ENCODE measurements around the gene ATG5.
A peak's percentile ranks its signal among the peaks of the same experiment; 100 is the strongest.

ATG5 gene

DNA sequence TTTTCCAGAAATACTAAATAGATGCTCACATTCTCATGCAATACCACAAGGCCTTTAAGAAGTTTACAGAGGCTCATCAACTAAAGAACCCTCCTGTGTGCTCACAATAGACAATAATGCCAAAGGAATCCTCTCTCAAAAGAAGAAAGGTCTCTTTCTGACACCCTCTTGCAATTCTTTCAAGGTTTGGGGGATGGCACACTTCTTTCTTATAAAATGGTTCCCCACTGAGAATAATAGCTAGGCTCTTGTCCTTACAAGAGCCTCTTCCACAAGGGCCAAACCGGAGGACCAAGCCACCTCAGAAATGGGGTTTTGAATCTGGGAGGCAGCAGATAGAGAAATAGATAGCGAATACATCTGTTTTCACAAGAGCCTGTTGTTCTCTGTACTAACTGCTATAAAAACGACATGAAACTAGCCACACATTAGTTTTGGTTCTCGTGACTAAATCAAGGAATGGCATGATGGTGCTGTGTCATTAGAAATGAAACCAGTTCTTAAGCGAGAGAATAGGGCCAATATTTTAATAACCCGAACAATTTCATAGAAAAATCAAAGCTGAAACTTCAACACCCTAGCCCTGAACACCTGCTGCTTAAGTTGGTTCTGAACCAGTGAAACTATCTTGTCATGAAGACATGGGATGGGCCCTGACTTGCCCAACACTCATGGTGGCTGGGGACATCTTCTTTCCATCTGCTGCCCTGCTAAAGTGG, 158.3 kb downstream of the ATG5 start:
- Histone ChIP-seq H3K36me3 (ENCODE audit: control insufficient read depth in 2 of 2, insufficient read depth in 1 of 2, low read length in 2 of 2) (no peaks in the 10 kb centered on the region), H3K4me1 (ENCODE audit: control insufficient read depth, insufficient read depth, low read length) (no peaks in the 10 kb centered on the region), H3K9me3 (ENCODE audit: control insufficient read depth, insufficient read depth, low read depth, low read length) (no peaks in the 10 kb centered on the region), H3K27ac (ENCODE audit: extremely low read depth, low read depth, low read length) (no peak overlapping the region), H3K4me3 (ENCODE audit: low read depth, low read length) (no peak overlapping the region)
- TF ChIP-seq ZNF416 (tag by site-specific recombination; IDR thresholded peaks at IDR 0.05) (no peak), ZNF549 (tag by site-specific recombination; IDR thresholded peaks at IDR 0.05) (no peak), ZBTB8A (tag by site-specific recombination; IDR thresholded peaks at IDR 0.05) (no peak), ZFP37 (tag by site-specific recombination; IDR thresholded peaks at IDR 0.05) (no peak), ZSCAN23 (tag by site-specific recombination; IDR thresholded peaks at IDR 0.05) (no peak), ZNF211 (tag by site-specific recombination; IDR thresholded peaks at IDR 0.05; ENCODE audit: low read depth) (no peak), ZNF37A (tag by site-specific recombination; IDR thresholded peaks at IDR 0.05) (no peak)
- TF ChIP-seq, protein P1, sequence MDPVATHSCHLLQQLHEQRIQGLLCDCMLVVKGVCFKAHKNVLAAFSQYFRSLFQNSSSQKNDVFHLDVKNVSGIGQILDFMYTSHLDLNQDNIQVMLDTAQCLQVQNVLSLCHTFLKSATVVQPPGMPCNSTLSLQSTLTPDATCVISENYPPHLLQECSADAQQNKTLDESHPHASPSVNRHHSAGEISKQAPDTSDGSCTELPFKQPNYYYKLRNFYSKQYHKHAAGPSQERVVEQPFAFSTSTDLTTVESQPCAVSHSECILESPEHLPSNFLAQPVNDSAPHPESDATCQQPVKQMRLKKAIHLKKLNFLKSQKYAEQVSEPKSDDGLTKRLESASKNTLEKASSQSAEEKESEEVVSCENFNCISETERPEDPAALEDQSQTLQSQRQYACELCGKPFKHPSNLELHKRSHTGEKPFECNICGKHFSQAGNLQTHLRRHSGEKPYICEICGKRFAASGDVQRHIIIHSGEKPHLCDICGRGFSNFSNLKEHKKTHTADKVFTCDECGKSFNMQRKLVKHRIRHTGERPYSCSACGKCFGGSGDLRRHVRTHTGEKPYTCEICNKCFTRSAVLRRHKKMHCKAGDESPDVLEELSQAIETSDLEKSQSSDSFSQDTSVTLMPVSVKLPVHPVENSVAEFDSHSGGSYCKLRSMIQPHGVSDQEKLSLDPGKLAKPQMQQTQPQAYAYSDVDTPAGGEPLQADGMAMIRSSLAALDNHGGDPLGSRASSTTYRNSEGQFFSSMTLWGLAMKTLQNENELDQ (tag by site-specific recombination; IDR thresholded peaks at IDR 0.05; ENCODE audit: low read depth), result no peak
- TF ChIP-seq, protein P2, sequence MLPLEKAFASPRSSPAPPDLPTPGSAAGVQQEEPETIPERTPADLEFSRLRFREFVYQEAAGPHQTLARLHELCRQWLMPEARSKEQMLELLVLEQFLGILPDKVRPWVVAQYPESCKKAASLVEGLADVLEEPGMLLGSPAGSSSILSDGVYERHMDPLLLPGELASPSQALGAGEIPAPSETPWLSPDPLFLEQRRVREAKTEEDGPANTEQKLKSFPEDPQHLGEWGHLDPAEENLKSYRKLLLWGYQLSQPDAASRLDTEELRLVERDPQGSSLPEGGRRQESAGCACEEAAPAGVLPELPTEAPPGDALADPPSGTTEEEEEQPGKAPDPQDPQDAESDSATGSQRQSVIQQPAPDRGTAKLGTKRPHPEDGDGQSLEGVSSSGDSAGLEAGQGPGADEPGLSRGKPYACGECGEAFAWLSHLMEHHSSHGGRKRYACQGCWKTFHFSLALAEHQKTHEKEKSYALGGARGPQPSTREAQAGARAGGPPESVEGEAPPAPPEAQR (tag by site-specific recombination; IDR thresholded peaks at IDR 0.05), result no peak
- POLR2A ChIA-PET, result interaction anchor here (0.7 kb wide), 1 partner anchor 156 kb away, joined by 3 read pairs; no protein-coding TSS in a partner anchor
- CTCF ChIA-PET, result no interaction called here

DNA sequence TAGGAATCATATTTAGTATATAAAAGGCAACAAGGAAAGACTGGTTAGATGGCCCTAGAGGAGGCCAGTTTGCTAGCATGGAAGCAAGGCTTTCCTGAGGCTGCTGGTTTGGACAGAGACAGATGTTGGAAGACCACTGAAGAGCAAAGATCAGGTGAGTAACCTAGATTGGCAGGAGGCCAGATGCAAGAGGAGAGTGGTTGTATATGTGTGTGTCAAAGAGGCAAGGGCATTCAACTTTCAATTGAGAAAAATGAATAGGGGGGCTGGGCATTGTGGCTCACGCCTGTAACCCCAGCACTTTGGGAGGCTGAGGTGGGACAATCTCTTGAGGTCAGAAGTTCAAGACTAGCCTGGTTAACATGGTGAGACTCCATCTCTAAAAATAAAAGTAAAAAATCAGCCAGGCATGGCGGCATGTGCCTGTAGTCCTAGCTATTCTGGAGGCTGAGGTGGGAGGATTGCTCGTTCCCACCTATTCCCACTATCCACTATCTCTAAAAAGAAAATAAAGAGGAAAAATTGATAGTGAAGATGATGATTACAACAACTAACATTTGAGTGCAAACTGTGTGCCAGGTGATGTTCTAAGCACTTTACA, 159.6 kb downstream of the ATG5 start:
- no peak overlapping the region for H3K4me3 ChIP-seq (ENCODE audit: low read depth, low read length)
- ChIA-PET POLR2A (no interaction called here), CTCF (no interaction called here)
- H3K36me3 ChIP-seq (ENCODE audit: control insufficient read depth in 2 of 2, insufficient read depth in 1 of 2, low read length in 2 of 2), result no peaks in the 10 kb centered on the region
- H3K27ac ChIP-seq (ENCODE audit: extremely low read depth, low read depth, low read length), result no peak overlapping the region
- TF ChIP-seq ZNF701 (tag by site-specific recombination; IDR thresholded peaks at IDR 0.05), result no peak
- no peaks in the 10 kb centered on the region for H3K4me1 ChIP-seq (ENCODE audit: control insufficient read depth, insufficient read depth, low read length)
- no peaks in the 10 kb centered on the region for H3K9me3 ChIP-seq (ENCODE audit: control insufficient read depth, insufficient read depth, low read depth, low read length)

DNA sequence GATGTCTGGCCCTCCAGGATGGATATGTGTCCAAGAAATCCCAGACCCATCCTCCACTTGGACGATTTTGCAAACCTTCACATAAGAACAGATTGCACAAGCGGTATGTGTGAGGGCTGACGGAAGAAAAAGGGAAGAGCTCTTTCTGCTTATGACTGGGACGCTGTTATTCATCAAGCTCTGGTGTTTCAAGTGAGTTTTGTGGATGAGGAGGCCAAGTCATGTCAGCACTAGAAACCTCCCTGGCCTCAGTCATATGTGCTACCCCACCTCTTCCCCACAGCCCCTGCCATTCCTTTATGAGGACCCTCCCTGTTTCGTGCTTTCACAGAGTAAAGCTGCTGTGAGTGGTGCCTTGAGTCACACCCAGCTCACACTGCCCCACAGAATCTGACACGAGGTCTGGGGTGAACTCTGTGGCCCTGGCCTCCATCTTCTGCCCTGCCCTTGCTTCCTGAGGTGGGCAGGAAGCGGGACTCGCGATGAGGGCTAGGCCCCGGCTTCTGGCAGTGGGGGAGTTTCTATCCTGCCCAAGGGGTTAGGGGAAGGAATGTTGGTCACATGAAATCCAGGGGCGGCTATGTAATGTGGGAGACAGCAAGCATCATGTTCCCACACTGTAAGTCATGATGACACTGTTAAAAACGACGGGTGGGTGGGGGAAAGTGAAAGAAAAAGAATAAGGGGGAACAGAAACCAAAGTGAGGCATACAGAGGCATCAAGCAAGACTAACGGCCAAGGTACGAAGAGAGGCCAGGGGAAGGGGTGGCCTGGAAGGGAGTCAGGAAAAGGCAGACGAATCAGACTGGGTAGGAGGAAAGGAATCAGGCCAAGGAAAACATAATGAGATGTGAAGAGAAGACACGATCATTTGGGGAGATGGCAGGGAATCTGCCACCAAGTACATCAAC, 161.3 kb downstream of the ATG5 start:
- no peaks in the 10 kb centered on the region for H3K9me3 ChIP-seq (ENCODE audit: control insufficient read depth, insufficient read depth, low read depth, low read length)
- CTCF ChIA-PET, result interaction anchor here (0.5 to 1.1 kb wide), 2 partner anchors 13 to 164 kb away, joined by 3 to 5 read pairs; no protein-coding TSS in a partner anchor
- H3K4me3 ChIP-seq (ENCODE audit: low read depth, low read length), result no peak overlapping the region
- POLR2A ChIA-PET, result no interaction called here
- TF ChIP-seq, protein P2 (tag by site-specific recombination; IDR thresholded peaks at IDR 0.05), result no peak
- TF ChIP-seq EGR2 (tag by site-specific recombination; IDR thresholded peaks at IDR 0.05; ENCODE audit: low read depth) (peak; percentile 65), ZFHX2 (tag by site-specific recombination; conservative IDR thresholded peaks at IDR 0.05) (peak; percentile 68)
- no peaks in the 10 kb centered on the region for H3K36me3 ChIP-seq (ENCODE audit: control insufficient read depth in 2 of 2, insufficient read depth in 1 of 2, low read length in 2 of 2)
- H3K4me1 ChIP-seq (ENCODE audit: control insufficient read depth, insufficient read depth, low read length), result no peaks in the 10 kb centered on the region
- H3K27ac ChIP-seq (ENCODE audit: extremely low read depth, low read depth, low read length), result no peak overlapping the region

Measured in HEK293 (cell line).